ENCODE measurements around the gene DHX38.

DHX38 gene

GRCh38 chr16:72110662-72111615 lies 17.3 kb downstream of the DHX38 start:
- H3K36me3 ChIP-seq (ENCODE audit: control insufficient read depth, low read depth, low read length), result peaks cover 65% of the 10 kb centered on the region
- H3K27me3 ChIP-seq (ENCODE audit: control insufficient read depth, insufficient read depth, low read length), result no peaks in the 10 kb centered on the region
- no peaks in the 10 kb centered on the region for H3K9me3 ChIP-seq (ENCODE audit: control insufficient read depth, low read depth, low read length)
- no peak overlapping the region for H3K9ac ChIP-seq (ENCODE audit: low read length)
- H3K27ac ChIP-seq (ENCODE audit: low read length), result no peak overlapping the region
- H3K4me3 ChIP-seq (ENCODE audit: low read length), result no peak overlapping the region
- H3K4me1 ChIP-seq (ENCODE audit: control insufficient read depth, low read depth, low read length), result no peaks in the 10 kb centered on the region

DNA sequence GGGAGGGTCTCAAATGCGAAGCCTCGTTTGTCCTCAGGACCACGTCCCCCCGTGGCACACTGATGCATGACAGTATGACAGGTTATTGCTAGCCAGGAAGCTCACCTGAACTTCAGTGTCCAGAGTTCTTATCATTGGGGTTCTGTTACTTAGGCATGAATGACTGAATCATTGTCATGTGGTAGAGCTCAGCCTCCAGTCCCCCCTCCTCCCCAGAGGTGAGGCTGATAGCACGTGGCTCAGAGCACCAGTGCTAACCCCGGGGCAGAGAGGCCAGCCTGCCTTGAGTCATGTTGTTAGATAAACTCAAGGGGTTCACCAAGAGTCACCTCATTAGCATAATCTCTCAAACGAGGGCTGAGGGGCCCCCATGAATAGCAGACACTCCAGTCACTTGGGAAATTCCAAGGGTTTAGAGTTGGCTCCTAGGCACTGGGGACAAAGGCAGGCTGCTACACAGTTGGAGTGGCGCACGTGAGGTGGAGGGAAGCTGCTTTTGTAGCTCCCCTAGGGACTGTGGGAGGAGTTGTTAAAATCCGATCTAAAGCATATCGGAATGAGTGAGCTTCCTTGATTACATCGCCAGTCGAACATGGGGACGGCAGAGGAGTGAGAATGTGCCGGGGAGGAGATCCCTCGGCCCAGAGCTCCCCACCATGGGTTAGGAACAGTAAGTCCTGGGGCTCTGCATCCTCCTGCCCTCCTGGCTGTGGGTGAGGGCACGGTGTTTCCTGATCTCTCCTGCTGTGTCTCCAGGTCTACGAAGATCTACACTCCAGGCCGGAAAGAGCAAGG lies 18.2 kb downstream of the DHX38 start:
- Histone ChIP-seq H3K4me1 (ENCODE audit: control insufficient read depth, low read depth, low read length) (no peaks in the 10 kb centered on the region), H3K36me3 (ENCODE audit: control insufficient read depth, low read depth, low read length) (peaks cover 58% of the 10 kb centered on the region), H3K9ac (ENCODE audit: low read length) (no peak overlapping the region), H3K27ac (ENCODE audit: low read length) (no peak overlapping the region), H3K4me3 (ENCODE audit: low read length) (no peak overlapping the region), H3K9me3 (ENCODE audit: control insufficient read depth, low read depth, low read length) (no peaks in the 10 kb centered on the region), H3K27me3 (ENCODE audit: control insufficient read depth, insufficient read depth, low read length) (no peaks in the 10 kb centered on the region)

- no peaks in the 10 kb centered on the region for H3K9me3 ChIP-seq (ENCODE audit: control insufficient read depth, low read depth, low read length)
- H3K9ac ChIP-seq (ENCODE audit: low read length), result no peak overlapping the region
- H3K4me3 ChIP-seq (ENCODE audit: low read length), result no peak overlapping the region
- no peaks in the 10 kb centered on the region for H3K4me1 ChIP-seq (ENCODE audit: control insufficient read depth, low read depth, low read length)
- H3K36me3 ChIP-seq (ENCODE audit: control insufficient read depth, low read depth, low read length), result peaks cover 53% of the 10 kb centered on the region
- no peaks in the 10 kb centered on the region for H3K27me3 ChIP-seq (ENCODE audit: control insufficient read depth, insufficient read depth, low read length)
- H3K27ac ChIP-seq (ENCODE audit: low read length), result no peak overlapping the region
Observed at GRCh38 chr16:72112452-72112792, 18.8 kb downstream of the DHX38 start.

DNA sequence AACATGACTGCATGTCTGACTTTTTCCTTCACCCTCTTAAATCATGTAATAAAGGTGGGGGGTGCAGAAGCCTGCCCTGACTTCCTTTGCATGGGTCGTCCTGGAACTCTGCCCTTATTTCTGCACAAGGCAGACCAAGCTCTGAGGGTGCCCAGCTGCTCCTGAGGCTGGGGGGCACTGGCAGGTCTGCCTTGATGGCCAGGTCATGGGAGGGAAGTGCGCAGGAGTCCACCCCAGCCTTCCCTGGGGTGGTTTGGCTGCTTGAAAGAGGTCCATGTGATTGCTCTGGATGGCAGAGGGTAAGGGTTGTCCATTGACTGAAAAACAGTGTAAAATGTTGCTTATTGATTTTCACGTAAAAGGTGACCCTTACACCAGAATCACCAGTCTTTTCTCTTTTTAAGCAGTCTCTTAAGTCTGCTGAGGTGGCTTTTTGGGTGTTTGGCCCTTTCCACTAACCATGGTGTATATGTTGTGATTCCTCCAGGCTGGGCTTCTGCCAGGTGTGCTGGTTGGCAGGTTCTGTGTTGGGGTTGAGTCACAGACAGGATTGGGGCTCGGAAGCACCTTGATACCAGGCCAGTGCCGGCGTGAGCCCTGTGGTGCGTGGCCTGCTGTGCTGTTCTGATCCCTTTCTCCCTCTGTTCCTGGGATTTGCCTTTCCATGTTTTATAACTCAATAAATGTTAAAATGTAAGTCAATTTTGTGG lies 19.4 kb downstream of the DHX38 start:
- Histone ChIP-seq H3K4me1 (ENCODE audit: control insufficient read depth, low read depth, low read length) (no peaks in the 10 kb centered on the region), H3K27ac (ENCODE audit: low read length) (no peak overlapping the region), H3K27me3 (ENCODE audit: control insufficient read depth, insufficient read depth, low read length) (no peaks in the 10 kb centered on the region), H3K9me3 (ENCODE audit: control insufficient read depth, low read depth, low read length) (no peaks in the 10 kb centered on the region), H3K4me3 (ENCODE audit: low read length) (no peak overlapping the region), H3K36me3 (ENCODE audit: control insufficient read depth, low read depth, low read length) (peaks cover 48% of the 10 kb centered on the region), H3K9ac (ENCODE audit: low read length) (no peak overlapping the region)

GRCh38 chr16:72113616-72113945 lies 19.9 kb downstream of the DHX38 start:
- H3K9me3 ChIP-seq (ENCODE audit: control insufficient read depth, low read depth, low read length), result no peaks in the 10 kb centered on the region
- H3K9ac ChIP-seq (ENCODE audit: low read length), result no peak overlapping the region
- H3K4me3 ChIP-seq (ENCODE audit: low read length), result no peak overlapping the region
- H3K4me1 ChIP-seq (ENCODE audit: control insufficient read depth, low read depth, low read length), result no peaks in the 10 kb centered on the region
- H3K27me3 ChIP-seq (ENCODE audit: control insufficient read depth, insufficient read depth, low read length), result no peaks in the 10 kb centered on the region
- peaks cover 43% of the 10 kb centered on the region for H3K36me3 ChIP-seq (ENCODE audit: control insufficient read depth, low read depth, low read length)
- no peak overlapping the region for H3K27ac ChIP-seq (ENCODE audit: low read length)

GRCh38 chr16:72120026-72120425 lies 26.4 kb downstream of the DHX38 start:
- Histone ChIP-seq H3K36me3 (ENCODE audit: control insufficient read depth, low read depth, low read length) (no peaks in the 10 kb centered on the region), H3K27me3 (ENCODE audit: control insufficient read depth, insufficient read depth, low read length) (no peaks in the 10 kb centered on the region), H3K9me3 (ENCODE audit: control insufficient read depth, low read depth, low read length) (no peaks in the 10 kb centered on the region), H3K4me3 (ENCODE audit: low read length) (no peak overlapping the region), H3K4me1 (ENCODE audit: control insufficient read depth, low read depth, low read length) (peaks cover 1% of the 10 kb centered on the region), H3K9ac (ENCODE audit: low read length) (no peak overlapping the region), H3K27ac (ENCODE audit: low read length) (no peak overlapping the region)

- H3K9me3 ChIP-seq (ENCODE audit: control insufficient read depth, low read depth, low read length), result no peaks in the 10 kb centered on the region
- H3K36me3 ChIP-seq (ENCODE audit: control insufficient read depth, low read depth, low read length), result no peaks in the 10 kb centered on the region
- H3K4me1 ChIP-seq (ENCODE audit: control insufficient read depth, low read depth, low read length), result peaks cover 6% of the 10 kb centered on the region
- H3K9ac ChIP-seq (ENCODE audit: low read length), result no peak overlapping the region
- no peak overlapping the region for H3K4me3 ChIP-seq (ENCODE audit: low read length)
- H3K27ac ChIP-seq (ENCODE audit: low read length), result no peak overlapping the region
- no peaks in the 10 kb centered on the region for H3K27me3 ChIP-seq (ENCODE audit: control insufficient read depth, insufficient read depth, low read length)
Observed at GRCh38 chr16:72122308-72122707, 28.7 kb downstream of the DHX38 start.

- H3K9me3 ChIP-seq (ENCODE audit: control insufficient read depth, low read depth, low read length), result no peaks in the 10 kb centered on the region
- no peaks in the 10 kb centered on the region for H3K36me3 ChIP-seq (ENCODE audit: control insufficient read depth, low read depth, low read length)
- no peaks in the 10 kb centered on the region for H3K27me3 ChIP-seq (ENCODE audit: control insufficient read depth, insufficient read depth, low read length)
- peaks cover 6% of the 10 kb centered on the region for H3K4me1 ChIP-seq (ENCODE audit: control insufficient read depth, low read depth, low read length)
- no peak overlapping the region for H3K4me3 ChIP-seq (ENCODE audit: low read length)
- H3K9ac ChIP-seq (ENCODE audit: low read length), result no peak overlapping the region
- no peak overlapping the region for H3K27ac ChIP-seq (ENCODE audit: low read length)
Observed at GRCh38 chr16:72122916-72123315, 29.3 kb downstream of the DHX38 start.

DNA sequence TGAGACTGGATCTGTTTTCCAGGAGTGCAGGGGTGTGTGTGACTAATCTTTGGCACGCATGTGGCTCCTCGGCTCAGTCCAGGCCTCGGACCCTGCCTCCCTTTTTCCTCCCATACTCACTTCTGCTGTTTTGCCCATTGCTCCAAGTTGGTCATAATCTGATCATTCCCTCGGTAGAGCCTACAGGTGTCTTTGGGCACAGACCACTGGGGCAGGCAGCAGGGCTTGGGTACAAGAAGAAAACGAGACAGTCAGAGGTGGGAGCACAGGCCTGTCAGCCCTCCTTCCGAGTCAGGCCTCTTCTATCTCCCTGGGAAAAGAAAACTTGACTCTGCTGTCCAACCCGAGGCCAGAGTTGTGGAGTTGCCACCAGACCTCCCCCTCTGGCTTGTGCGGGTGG lies 29.8 kb downstream of the DHX38 start:
- Histone ChIP-seq H3K27ac (ENCODE audit: low read length) (no peak overlapping the region), H3K9ac (ENCODE audit: low read length) (no peak overlapping the region), H3K36me3 (ENCODE audit: control insufficient read depth, low read depth, low read length) (no peaks in the 10 kb centered on the region), H3K9me3 (ENCODE audit: control insufficient read depth, low read depth, low read length) (no peaks in the 10 kb centered on the region), H3K4me1 (ENCODE audit: control insufficient read depth, low read depth, low read length) (peaks cover 6% of the 10 kb centered on the region), H3K4me3 (ENCODE audit: low read length) (no peak overlapping the region), H3K27me3 (ENCODE audit: control insufficient read depth, insufficient read depth, low read length) (no peaks in the 10 kb centered on the region)

DNA sequence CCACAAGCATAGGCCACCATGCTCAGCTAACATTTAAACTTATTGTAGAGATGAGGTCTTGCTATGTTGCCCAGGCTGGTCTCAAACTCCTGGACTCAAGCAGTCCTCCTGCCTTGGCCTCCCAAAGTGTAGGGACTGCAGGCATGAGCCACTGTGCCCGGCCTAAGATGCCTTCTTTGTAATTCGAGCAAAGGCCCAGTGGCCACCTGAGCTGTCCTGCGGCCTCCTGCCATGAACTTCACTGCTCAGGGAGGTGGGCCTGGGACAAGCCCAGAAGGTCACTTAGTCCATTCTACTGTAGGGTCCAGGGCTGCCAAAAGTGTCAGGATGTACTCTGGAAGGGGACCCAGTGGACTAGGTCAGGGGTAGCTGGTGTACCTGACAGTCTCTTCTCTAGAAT lies 30.5 kb downstream of the DHX38 start:
- H3K4me3 ChIP-seq (ENCODE audit: low read length), result no peak overlapping the region
- no peak overlapping the region for H3K9ac ChIP-seq (ENCODE audit: low read length)
- H3K27me3 ChIP-seq (ENCODE audit: control insufficient read depth, insufficient read depth, low read length), result no peaks in the 10 kb centered on the region
- no peaks in the 10 kb centered on the region for H3K36me3 ChIP-seq (ENCODE audit: control insufficient read depth, low read depth, low read length)
- peaks cover 6% of the 10 kb centered on the region for H3K4me1 ChIP-seq (ENCODE audit: control insufficient read depth, low read depth, low read length)
- no peak overlapping the region for H3K27ac ChIP-seq (ENCODE audit: low read length)
- H3K9me3 ChIP-seq (ENCODE audit: control insufficient read depth, low read depth, low read length), result no peaks in the 10 kb centered on the region

- Histone ChIP-seq H3K9ac (ENCODE audit: low read length) (no peak overlapping the region), H3K27ac (ENCODE audit: low read length) (no peak overlapping the region), H3K9me3 (ENCODE audit: control insufficient read depth, low read depth, low read length) (no peaks in the 10 kb centered on the region), H3K4me3 (ENCODE audit: low read length) (no peak overlapping the region), H3K27me3 (ENCODE audit: control insufficient read depth, insufficient read depth, low read length) (no peaks in the 10 kb centered on the region), H3K4me1 (ENCODE audit: control insufficient read depth, low read depth, low read length) (peaks cover 6% of the 10 kb centered on the region), H3K36me3 (ENCODE audit: control insufficient read depth, low read depth, low read length) (no peaks in the 10 kb centered on the region)
Observed at GRCh38 chr16:72124761-72125634, 31.4 kb downstream of the DHX38 start.

Data from iPS-18a (cell line).